ENCODE results near the gene DLG3. TPM values are rescaled to one million over a fixed set of nuclear protein-coding genes. Genes with fewer than 3 reads are reported as not detected.

Gene DLG3
- total RNA-seq, 1 experiment from 2014 or later: 48.4 TPM

DNA sequence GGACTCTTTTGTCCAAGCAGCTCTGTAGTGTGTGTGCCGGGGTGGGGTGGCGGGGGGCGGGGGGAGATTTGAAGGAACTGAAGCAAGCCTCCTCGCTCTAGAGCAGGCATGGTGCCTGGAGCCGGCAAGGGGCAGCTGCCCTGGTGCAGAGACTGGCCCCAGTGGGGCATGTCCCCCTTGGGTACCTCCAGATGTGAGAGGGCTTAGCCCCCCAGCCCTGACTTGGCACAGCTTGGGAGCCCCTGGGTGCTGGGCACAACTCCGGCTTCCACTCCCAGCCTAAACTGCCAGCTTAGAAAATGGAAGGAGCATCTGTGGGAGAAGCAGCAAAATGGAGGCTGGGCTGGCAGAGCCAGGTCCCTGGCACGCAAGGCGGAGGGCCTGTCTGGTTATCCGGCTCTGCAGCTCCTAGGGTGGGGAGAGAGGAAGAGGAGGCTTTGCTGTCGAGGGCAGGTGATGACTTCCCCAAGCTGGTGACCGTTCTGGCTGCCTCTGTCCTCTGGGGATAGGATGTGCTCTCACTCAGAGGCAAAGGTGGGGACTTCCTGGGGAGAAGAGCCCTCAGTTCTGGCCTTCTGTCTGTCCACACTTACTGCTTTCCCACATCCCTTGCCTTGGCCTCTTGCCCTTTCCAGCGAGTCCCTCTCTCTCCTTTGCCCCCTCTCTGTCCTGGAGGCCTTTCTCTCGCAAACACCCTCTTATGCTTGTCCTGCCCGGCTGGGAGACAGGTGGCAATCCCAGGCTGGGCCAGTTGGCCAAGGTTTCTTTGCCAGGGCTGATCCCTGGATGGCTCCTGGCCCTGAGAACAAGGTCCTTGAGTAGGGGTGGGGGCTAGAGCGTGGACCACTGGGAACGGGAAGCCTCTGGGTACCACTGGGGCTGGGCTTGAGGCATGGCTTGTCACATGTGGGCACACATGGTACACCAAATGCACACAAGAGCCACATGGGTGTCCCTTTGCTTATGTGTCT, 2.0 kb downstream of the DLG3 start:
- Histone ChIP-seq H3K9me2 (ENCODE audit: insufficient read depth) (no peaks in the 10 kb centered on the region), H2AFZ (ENCODE audit: low read depth, low read length, poor library complexity, severe bottlenecking) (no peak overlapping the region), H3K4me3 (replicated peaks in 1 of 2; ENCODE audit: low read depth in 1 of 2, low read length in 2 of 2) (no peak overlapping the region), H3K79me2 (ENCODE audit: insufficient read depth, low read length) (no peaks in the 10 kb centered on the region), H3K36me3 (ENCODE audit: control insufficient read depth in 1 of 2, insufficient read depth in 2 of 2, low read length in 2 of 2) (no peaks in the 10 kb centered on the region), H3K4me1 (ENCODE audit: control insufficient read depth in 1 of 2, insufficient read depth in 2 of 2, low read length in 2 of 2) (peaks cover 0 to 3% of the 10 kb centered on the region in 2 experiments; a peak in 2 of 4 replicates), H3K4me2 (ENCODE audit: low read length) (no peak overlapping the region), H3K27me3 (ENCODE audit: insufficient read depth, low read length) (no peaks in the 10 kb centered on the region), H3K27ac (ENCODE audit: low read depth, low read length) (no peak overlapping the region), H3K9ac (ENCODE audit: low read length) (no peak overlapping the region), H4K20me1 (ENCODE audit: insufficient read depth) (no peaks in the 10 kb centered on the region), H3K9me3 (ENCODE audit: control insufficient read depth in 1 of 2, insufficient read depth in 1 of 2, low read depth in 1 of 2, low read length in 2 of 2) (no peaks in the 10 kb centered on the region)
- DNase-seq (ENCODE audit: low read depth, low spot score) (no peak), ATAC-seq (no peak)
- ChIA-PET RAD21 (ENCODE audit: low non-redundant PET in 1 of 2, low total read pairs in 2 of 2, uncharacterized antibody in 2 of 2, unreplicated experiment in 2 of 2) (no interaction called here), CTCF (no interaction called here), POLR2A (no interaction called here)
- intact Hi-C loops (cut with micrococcal nuclease): no loop called here
- no TSS peak for BruUV-seq (replicated peaks)
- TF ChIP-seq POLR2AphosphoS5 (IDR thresholded peaks at IDR 0.05; ENCODE audit: low read depth, low read length): no peak
- no peak for TF ChIP-seq EGR1 (IDR thresholded peaks at IDR 0.05; ENCODE audit: low read depth)
- no peak for TF ChIP-seq JUND (IDR thresholded peaks at IDR 0.05)
- TF ChIP-seq, protein P1, sequence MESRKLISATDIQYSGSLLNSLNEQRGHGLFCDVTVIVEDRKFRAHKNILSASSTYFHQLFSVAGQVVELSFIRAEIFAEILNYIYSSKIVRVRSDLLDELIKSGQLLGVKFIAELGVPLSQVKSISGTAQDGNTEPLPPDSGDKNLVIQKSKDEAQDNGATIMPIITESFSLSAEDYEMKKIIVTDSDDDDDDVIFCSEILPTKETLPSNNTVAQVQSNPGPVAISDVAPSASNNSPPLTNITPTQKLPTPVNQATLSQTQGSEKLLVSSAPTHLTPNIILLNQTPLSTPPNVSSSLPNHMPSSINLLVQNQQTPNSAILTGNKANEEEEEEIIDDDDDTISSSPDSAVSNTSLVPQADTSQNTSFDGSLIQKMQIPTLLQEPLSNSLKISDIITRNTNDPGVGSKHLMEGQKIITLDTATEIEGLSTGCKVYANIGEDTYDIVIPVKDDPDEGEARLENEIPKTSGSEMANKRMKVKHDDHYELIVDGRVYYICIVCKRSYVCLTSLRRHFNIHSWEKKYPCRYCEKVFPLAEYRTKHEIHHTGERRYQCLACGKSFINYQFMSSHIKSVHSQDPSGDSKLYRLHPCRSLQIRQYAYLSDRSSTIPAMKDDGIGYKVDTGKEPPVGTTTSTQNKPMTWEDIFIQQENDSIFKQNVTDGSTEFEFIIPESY (IDR thresholded peaks at IDR 0.05; ENCODE audit: extremely low read depth, insufficient replicate concordance, low read length): no peak
- TF ChIP-seq ZFX (IDR thresholded peaks at IDR 0.05): no peak
- no peak for TF ChIP-seq CBX3 (IDR thresholded peaks at IDR 0.05; ENCODE audit: low read depth)
- no peak for TF ChIP-seq POLR2A (IDR thresholded peaks at IDR 0.05; ENCODE audit: borderline replicate concordance, extremely low read depth, insufficient read depth, insufficient read length)
- TF ChIP-seq, protein P2, sequence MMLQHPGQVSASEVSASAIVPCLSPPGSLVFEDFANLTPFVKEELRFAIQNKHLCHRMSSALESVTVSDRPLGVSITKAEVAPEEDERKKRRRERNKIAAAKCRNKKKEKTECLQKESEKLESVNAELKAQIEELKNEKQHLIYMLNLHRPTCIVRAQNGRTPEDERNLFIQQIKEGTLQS (IDR thresholded peaks at IDR 0.05): no peak
- TF ChIP-seq, protein P3, sequence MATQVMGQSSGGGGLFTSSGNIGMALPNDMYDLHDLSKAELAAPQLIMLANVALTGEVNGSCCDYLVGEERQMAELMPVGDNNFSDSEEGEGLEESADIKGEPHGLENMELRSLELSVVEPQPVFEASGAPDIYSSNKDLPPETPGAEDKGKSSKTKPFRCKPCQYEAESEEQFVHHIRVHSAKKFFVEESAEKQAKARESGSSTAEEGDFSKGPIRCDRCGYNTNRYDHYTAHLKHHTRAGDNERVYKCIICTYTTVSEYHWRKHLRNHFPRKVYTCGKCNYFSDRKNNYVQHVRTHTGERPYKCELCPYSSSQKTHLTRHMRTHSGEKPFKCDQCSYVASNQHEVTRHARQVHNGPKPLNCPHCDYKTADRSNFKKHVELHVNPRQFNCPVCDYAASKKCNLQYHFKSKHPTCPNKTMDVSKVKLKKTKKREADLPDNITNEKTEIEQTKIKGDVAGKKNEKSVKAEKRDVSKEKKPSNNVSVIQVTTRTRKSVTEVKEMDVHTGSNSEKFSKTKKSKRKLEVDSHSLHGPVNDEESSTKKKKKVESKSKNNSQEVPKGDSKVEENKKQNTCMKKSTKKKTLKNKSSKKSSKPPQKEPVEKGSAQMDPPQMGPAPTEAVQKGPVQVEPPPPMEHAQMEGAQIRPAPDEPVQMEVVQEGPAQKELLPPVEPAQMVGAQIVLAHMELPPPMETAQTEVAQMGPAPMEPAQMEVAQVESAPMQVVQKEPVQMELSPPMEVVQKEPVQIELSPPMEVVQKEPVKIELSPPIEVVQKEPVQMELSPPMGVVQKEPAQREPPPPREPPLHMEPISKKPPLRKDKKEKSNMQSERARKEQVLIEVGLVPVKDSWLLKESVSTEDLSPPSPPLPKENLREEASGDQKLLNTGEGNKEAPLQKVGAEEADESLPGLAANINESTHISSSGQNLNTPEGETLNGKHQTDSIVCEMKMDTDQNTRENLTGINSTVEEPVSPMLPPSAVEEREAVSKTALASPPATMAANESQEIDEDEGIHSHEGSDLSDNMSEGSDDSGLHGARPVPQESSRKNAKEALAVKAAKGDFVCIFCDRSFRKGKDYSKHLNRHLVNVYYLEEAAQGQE (IDR thresholded peaks at IDR 0.05; ENCODE audit: low read depth): no peak
- no peak for TF ChIP-seq YY1 (IDR thresholded peaks at IDR 0.05; ENCODE audit: extremely low read depth, insufficient replicate concordance, low read depth, low read length)
- no peak for TF ChIP-seq EZH2 (IDR thresholded peaks at IDR 0.05)
- no peak for TF ChIP-seq RAD21 (IDR thresholded peaks at IDR 0.05; ENCODE audit: low read depth)
- no peak for TF ChIP-seq TCF7L2 (IDR thresholded peaks at IDR 0.05; ENCODE audit: borderline replicate concordance, extremely low read depth, insufficient read depth, insufficient read length)
- no peak for TF ChIP-seq SIN3A (IDR thresholded peaks at IDR 0.05; ENCODE audit: low read depth)
